HG03103 (cell line): Measurements from ENCODE around the gene GPR151.

ENCODE experiments used
- ATAC-seq: cut with Tn5 transposase; IDR thresholded peaks from one replicate; pipeline ENCODE4 v1.9.1; 2021; ENCODE audit warnings: low read depth; ENCODE audit not compliant: unreplicated experiment

The GPR151 gene

GRCh38 chr5:146521403-146522106 is 5.6 kb upstream of the GPR151 start:
- ATAC-seq, result no peak

DNA sequence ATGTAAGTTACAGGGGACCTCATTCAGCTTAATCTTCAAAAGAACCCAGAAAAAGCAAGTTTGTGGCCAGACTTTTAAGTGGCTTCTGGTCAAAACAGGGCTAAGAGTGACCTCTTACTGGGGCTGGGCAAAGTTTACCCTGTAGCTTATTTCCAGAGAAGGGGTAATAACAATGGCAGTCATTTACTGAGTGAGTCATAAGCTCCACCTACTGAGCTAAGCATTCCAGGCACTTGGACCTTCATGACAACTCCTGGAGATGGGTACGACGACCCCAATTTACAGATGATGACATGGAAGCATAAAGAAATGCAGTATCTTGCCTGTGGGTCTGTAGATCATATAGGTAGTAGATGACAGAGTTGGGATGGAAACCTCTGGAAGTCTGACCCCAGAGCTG is 4.7 kb upstream of the GPR151 start:
- ATAC-seq, result no peak

GRCh38 chr5:146519554-146519953 is 3.6 kb upstream of the GPR151 start:
- ATAC-seq, result no peak

- no peak for ATAC-seq
Observed at GRCh38 chr5:146515473-146516150, 378 bp downstream of the GPR151 start.

GRCh38 chr5:146514575-146514974 is 1.4 kb downstream of the GPR151 start:
- ATAC-seq, result no peak

DNA sequence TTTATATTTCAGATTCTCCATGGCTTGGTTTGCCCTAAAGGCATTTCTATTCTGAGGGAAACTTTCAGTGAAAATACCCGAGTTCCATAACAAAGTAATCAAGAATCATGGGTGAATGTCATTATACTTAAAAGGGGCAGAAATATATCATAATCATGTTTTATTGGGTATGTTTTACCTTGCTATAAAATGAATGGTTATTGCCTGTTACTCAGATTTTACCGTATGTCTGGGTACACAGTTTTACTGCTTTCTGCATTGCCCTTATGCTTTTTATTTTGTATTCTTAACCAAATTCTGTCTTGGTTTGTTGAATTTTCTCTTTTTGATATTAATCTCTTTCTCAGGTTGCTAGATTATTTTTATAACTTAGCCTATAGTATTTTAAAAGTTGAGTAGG is 2.5 kb downstream of the GPR151 start:
- no peak for ATAC-seq

GRCh38 chr5:146510559-146511125 is 5.3 kb downstream of the GPR151 start:
- no peak for ATAC-seq

GRCh38 chr5:146507428-146507827 is 8.6 kb downstream of the GPR151 start:
- no peak for ATAC-seq

DNA sequence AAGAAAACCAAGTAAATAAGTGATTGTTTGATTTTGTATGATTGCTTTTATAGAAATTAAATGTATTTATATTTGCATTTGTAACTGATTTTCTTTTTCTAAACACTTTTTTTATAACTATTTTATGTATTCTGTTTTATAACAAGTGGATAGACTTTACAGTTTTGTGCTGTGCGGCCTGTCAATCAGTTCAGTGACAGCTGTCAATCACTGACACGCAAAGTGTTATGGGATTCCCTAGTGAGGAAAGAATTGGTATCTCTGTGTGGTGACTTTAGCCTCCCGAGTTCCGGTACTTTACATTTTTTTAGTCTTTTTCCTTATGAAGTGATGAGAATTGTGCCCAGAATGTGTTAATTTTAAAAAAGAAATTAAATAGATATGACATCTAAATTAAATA is 16.3 kb downstream of the GPR151 start:
- no peak for ATAC-seq

GRCh38 chr5:146494656-146495055 is 21.3 kb downstream of the GPR151 start:
- ATAC-seq, result no peak

GRCh38 chr5:146490089-146490843 is 25.7 kb downstream of the GPR151 start:
- no peak for ATAC-seq

GRCh38 chr5:146484714-146485391 is 31.1 kb downstream of the GPR151 start:
- ATAC-seq, result no peak

- no peak for ATAC-seq
Observed at GRCh38 chr5:146482775-146483174, 33.2 kb downstream of the GPR151 start.

GRCh38 chr5:146475906-146476305 is 40.1 kb downstream of the GPR151 start:
- ATAC-seq, result no peak

DNA sequence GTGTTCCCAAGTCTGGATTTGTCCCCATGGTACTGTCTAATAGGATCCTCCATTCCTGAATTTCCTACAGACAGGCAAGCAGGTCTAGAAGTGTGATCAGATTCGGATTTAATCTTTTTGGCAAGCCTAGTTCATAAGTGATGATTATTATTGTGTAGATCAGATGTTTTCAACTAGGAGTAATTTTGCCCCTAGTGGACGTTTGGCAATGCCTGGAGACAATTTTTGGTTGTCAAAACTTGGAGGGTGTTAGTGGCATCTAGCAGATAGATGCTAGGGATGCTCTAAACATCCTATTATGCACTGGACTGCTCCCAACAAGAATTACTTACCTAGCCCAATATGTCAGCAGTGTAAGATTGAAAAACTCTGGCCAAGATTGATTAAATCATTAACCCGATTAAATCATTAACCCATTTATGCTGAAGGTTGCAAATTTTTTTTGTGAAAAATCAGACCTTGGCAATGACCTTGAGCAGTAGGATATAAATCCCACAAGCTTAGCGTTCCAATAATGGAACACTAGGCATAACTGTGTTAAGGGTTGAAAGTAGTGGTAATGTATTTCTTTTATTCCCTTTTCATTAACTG is 40.7 kb downstream of the GPR151 start:
- ATAC-seq, result no peak

DNA sequence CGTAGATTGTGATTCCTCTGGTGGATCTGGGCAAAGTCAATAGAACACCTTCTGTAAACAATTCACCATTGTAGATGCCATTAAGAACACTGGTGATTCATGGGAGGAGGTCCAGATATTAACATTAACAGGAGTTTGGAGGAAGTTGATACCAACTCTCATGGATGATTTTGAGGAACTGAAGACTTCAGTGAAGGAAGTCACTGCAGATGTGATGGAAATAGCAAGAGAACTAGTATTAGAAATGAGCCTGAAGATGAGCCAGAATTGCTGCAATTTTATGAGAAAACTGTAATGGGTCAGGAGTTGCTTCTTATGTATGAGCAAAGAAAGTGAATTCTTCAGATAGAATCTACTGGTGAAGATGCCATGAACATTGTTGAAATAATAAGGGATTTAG is 41.9 kb downstream of the GPR151 start:
- ATAC-seq, result no peak

DNA sequence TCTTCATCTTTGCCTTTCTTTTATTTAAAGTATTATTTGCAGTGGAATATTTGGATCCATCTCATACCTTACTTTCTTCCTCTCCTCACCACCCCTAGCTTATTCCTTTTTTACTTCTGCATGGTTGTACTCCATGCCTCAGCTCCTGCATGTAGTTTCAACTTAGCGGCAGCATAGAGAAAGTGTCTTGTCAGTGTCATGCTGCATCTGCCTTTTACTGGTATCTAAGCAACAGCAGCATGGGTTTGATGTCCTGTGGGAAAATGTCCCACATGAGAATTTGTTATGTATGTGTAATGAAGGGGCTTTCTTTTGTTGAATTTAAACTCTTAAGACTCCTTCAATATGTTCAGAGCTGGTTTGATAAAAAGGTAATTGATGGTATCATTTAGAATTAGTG is 48.2 kb downstream of the GPR151 start:
- ATAC-seq, result no peak

GRCh38 chr5:146466521-146467349 is 49.3 kb downstream of the GPR151 start:
- no peak for ATAC-seq

GRCh38 chr5:146463446-146463845 is 52.5 kb downstream of the GPR151 start:
- ATAC-seq, result no peak
